Measurements from ENCODE around the gene HERC3.

DNA sequence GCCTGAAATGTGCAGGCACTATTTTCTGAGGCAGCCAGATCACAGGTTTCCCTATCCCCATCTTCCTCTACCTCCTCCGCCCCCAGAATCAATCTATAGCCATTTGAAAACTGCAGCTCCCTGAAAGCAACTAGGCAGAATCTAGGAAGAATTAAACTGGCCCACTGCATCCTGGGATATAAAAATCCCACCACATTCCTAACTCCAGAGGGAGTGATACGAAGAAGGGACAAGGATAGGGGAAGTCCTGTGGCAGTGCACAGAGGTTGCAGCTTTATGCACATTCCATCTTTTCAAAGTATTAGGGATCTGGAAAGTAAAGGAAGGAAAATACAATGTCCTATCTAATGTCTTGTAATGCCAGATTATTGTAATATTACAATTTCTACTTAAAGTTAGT is 18.3 kb upstream of the HERC3 start:
- TF ChIP-seq, protein P1, sequence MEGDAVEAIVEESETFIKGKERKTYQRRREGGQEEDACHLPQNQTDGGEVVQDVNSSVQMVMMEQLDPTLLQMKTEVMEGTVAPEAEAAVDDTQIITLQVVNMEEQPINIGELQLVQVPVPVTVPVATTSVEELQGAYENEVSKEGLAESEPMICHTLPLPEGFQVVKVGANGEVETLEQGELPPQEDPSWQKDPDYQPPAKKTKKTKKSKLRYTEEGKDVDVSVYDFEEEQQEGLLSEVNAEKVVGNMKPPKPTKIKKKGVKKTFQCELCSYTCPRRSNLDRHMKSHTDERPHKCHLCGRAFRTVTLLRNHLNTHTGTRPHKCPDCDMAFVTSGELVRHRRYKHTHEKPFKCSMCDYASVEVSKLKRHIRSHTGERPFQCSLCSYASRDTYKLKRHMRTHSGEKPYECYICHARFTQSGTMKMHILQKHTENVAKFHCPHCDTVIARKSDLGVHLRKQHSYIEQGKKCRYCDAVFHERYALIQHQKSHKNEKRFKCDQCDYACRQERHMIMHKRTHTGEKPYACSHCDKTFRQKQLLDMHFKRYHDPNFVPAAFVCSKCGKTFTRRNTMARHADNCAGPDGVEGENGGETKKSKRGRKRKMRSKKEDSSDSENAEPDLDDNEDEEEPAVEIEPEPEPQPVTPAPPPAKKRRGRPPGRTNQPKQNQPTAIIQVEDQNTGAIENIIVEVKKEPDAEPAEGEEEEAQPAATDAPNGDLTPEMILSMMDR (IDR thresholded peaks at IDR 0.05) = no peak
- no peak for TF ChIP-seq POLR2A (IDR thresholded peaks at IDR 0.05)

Measured in testis (tissue), 2 donors.